IPS-18a (cell line): ENCODE data around the gene TOPORS.
A peak's percentile ranks its signal among the peaks of the same experiment; 100 is the strongest.

Experiments used
- H3K27ac ChIP-seq: one replicate; pipeline ENCODE4 v1.5.1; 2013; ENCODE audit warnings: low read length
- H3K27me3 ChIP-seq: one replicate; pipeline ENCODE4 v1.6.1; 2013; ENCODE audit warnings: mild to moderate bottlenecking, low read length; ENCODE audit not compliant: control insufficient read depth, insufficient read depth
- H3K36me3 ChIP-seq: one replicate; pipeline ENCODE4 v1.6.1; 2013; ENCODE audit warnings: low read depth, low read length; ENCODE audit not compliant: control insufficient read depth
- H3K4me1 ChIP-seq: one replicate; pipeline ENCODE4 v1.6.1; 2013; ENCODE audit warnings: low read depth, low read length; ENCODE audit not compliant: control insufficient read depth
- H3K4me3 ChIP-seq: one replicate; pipeline ENCODE4 v1.5.1; 2013; ENCODE audit warnings: low read length
- H3K9ac ChIP-seq: one replicate; pipeline ENCODE4 v1.6.1; 2013; ENCODE audit warnings: mild to moderate bottlenecking, low read length, moderate library complexity
- H3K9me3 ChIP-seq: one replicate; pipeline ENCODE4 v1.6.1; 2013; ENCODE audit warnings: low read depth, low read length; ENCODE audit not compliant: control insufficient read depth

Gene TOPORS

DNA sequence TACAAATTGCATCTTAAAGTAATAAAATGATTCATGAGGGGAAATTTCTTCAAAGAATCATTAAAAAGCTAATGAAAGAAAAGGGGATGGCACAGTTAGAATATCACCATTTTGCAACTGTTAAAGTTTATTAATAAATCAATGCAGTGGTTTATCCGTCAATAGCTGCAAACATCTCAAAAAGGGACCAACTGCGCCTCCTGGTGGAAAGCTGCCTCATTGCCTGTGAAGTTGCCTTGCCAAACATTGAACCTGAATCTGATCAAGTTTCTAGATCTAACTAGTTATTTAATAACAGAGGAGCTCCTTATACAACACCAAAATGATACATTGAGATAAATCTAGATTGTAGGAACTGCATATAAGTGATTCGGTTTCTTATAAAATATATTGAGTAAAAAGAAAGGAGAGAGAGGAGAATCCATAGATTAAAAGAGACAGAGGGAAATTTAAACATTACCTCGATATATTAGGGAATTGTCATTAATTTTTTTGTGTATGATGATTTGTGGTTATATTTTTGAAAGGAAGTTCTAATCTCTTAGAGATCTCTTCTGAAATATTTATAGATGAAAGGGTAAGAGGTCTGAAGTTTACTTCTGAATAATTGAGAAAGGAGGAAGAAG is 27.4 kb upstream of the TOPORS start:
- Histone ChIP-seq H3K36me3 (no peaks in the 10 kb centered on the region), H3K27me3 (no peaks in the 10 kb centered on the region), H3K9ac (no peak overlapping the region), H3K9me3 (no peaks in the 10 kb centered on the region), H3K27ac (no peak overlapping the region), H3K4me1 (peaks cover 5% of the 10 kb centered on the region), H3K4me3 (no peak overlapping the region)

DNA sequence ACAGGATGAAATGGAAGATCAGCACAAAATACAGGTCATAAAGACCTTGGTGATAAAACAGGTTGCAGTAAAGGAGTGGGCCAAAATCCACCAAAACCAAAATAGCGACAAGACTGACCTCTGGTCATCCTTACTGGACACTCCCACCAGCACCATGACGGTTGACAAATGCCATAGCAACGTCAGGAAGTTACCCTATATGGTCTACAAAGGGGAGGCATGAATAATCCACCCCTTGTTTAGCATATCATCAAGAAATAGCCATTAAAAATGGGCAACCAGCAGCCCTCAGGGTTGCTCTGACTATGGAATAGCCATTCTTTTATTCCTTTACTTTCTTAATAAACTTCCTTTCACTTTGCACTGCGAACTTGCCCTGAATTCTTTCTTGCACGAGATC is 26.6 kb upstream of the TOPORS start:
- no peak overlapping the region for H3K4me3 ChIP-seq
- no peaks in the 10 kb centered on the region for H3K36me3 ChIP-seq
- H3K27ac ChIP-seq: no peak overlapping the region
- no peak overlapping the region for H3K9ac ChIP-seq
- no peaks in the 10 kb centered on the region for H3K27me3 ChIP-seq
- H3K9me3 ChIP-seq: no peaks in the 10 kb centered on the region
- peaks cover 5% of the 10 kb centered on the region for H3K4me1 ChIP-seq

DNA sequence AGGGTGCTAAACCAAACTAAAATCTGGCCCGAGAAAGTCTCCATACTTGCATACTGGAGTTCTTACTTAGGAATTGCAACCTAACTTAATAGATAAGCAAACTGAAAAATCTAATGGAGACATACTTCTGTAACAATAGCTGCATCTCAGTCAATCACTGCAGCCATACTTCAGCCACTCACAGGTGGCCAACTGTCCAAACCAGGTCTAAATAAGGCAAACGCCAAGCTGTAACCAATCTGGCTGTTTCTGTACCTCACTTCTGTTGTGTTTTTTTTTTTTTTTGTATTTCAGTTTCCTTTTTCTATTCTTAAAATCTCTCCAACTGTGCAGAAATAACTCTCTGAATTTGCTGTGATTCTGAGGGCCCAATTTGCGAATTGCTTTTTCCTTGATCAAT is 24.9 kb upstream of the TOPORS start:
- H3K9me3 ChIP-seq: no peaks in the 10 kb centered on the region
- no peaks in the 10 kb centered on the region for H3K27me3 ChIP-seq
- H3K36me3 ChIP-seq: no peaks in the 10 kb centered on the region
- H3K4me3 ChIP-seq: no peak overlapping the region
- H3K9ac ChIP-seq: no peak overlapping the region
- peaks cover 9% of the 10 kb centered on the region for H3K4me1 ChIP-seq
- no peak overlapping the region for H3K27ac ChIP-seq

DNA sequence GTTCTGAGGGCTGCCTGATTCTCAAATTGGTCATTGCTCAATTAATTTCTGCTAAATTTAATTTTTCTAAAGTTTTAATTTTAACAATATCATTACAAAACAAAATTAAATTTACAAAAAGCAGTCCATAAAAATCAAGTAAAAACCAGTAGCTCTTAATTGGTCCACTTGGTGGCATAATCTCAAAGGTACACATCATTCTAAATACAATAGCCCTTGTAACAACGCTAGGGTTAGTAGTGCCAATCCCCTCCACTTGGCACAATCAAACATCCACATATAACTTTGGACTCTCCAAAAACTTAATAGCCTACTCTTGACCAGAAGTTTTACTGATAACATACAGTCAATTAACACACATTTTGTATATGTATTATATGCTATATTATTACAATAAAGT is 22.5 kb upstream of the TOPORS start:
- H3K4me1 ChIP-seq: peaks cover 10% of the 10 kb centered on the region
- H3K27ac ChIP-seq: no peak overlapping the region
- no peak overlapping the region for H3K9ac ChIP-seq
- no peaks in the 10 kb centered on the region for H3K9me3 ChIP-seq
- peaks cover 7% of the 10 kb centered on the region for H3K36me3 ChIP-seq
- H3K4me3 ChIP-seq: no peak overlapping the region
- H3K27me3 ChIP-seq: no peaks in the 10 kb centered on the region

DNA sequence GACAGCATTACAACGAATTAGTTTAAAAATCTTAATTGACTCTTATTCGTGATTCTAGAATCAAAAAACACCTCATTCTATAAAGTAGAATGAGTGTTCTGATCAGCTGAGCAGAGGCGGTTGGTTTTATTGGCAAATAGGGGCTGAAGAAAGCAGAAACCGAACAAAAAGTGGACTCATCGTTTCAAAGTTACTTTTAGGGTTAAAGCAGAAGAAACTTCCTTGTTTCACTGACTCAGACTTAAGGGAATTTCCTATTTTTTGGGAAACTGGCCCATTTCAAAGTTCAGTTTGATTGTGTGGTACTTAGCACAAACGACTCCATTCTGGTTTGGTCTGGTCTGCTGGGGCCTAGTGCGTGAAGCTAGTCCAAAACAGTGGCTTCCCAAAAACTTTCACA is 21.4 kb upstream of the TOPORS start:
- H3K4me3 ChIP-seq: peak overlapping the region; percentile 97
- H3K27me3 ChIP-seq: no peaks in the 10 kb centered on the region
- H3K9me3 ChIP-seq: no peaks in the 10 kb centered on the region
- peaks cover 11% of the 10 kb centered on the region for H3K36me3 ChIP-seq
- H3K9ac ChIP-seq: peak overlapping the region; percentile 85
- peaks cover 10% of the 10 kb centered on the region for H3K4me1 ChIP-seq
- no peak overlapping the region for H3K27ac ChIP-seq

DNA sequence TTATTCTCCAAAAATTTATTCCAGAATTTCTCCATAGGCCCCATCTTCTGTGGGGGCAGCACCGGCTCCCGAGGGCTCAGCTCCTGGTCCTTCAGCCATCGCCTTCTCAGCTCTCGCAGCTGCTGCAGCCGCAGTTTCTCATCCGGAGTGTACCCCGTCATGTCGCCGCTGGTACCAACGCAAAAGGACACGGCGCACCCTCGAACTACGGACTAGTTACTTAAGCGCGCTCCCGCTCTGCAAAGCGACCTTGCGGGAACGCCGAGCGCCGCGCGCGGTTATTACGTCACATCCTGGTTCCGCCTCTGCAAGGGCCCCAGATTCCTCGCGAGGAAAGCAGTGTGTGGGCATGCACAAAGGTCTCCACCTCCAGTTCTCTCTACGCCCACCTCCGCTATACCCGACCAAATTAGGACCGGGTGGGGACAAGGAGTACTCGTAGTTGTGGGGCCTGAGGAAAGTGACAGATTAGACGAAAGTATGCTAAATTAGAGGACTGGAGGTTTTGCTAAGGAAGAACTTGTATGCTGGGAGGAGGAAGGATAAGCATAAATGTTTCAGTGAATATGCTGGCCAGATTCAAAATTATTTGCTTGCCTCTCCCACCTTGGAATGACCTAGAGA is 20.6 kb upstream of the TOPORS start, which contains the start of gene NDUFB6:
NDUFB6 (minus strand) TSS at position 260 of the 624 bp plus-strand sequence; CDS start at position 161, 99 bp downstream.
- Histone ChIP-seq H3K4me3 (peak within 1 kb of the TSS; percentile 97), H3K9me3 (no peaks in the 10 kb centered on the region), H3K27me3 (no peaks in the 10 kb centered on the region), H3K27ac (peak within 1 kb of the TSS; percentile 84), H3K9ac (peak within 1 kb of the TSS; percentile 85), H3K4me1 (peaks cover 10% of the 10 kb centered on the region), H3K36me3 (peaks cover 15% of the 10 kb centered on the region)

DNA sequence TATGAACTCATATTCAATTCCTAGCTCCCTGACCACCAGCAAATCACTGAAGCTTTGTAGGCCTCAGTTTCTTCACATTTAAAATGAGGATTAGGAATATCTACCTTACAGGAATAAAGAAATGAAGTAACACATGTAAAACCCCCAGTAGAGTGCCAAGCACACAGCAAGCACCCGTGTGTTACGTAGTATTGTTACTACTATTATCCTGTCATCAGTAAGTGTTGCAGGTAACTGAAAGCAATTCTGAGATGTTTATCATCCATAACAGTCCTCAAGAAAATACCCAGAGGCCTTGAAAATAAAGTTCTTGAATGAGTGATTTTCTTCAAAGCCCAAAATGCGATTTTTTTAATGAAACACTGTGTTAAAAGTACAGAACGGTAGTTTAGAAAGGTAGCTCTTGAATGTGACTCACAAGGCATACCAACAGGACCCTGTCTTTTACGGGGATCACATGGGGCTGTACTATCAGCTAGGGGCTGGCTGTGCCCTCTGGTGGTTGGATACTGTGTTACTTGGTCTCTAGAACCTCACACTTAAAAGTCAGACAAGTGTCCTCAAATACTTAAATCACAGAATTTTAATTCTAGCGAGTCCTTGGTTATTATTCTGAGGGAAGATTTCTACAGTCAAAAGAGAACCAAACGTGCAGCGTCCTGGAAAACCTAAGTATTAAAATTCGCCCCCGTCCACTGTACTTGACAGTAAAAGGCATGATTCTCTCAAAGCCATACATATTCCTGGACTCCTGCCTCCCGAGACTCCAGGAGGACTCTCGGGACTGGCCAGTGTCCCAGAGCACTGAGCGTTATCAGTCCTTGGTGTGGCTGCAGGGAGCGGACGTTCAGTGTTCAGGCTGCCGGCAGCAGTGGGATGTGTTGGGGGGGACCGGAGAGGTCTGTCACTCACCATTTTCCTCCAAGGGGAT is 19.8 kb upstream of the TOPORS start:
- Histone ChIP-seq H3K9me3 (no peaks in the 10 kb centered on the region), H3K27me3 (no peaks in the 10 kb centered on the region), H3K27ac (peak overlapping the region; percentile 21), H3K4me3 (peak overlapping the region; percentile 97), H3K36me3 (peaks cover 15% of the 10 kb centered on the region), H3K9ac (peak overlapping the region; percentile 85), H3K4me1 (peaks cover 10% of the 10 kb centered on the region)

DNA sequence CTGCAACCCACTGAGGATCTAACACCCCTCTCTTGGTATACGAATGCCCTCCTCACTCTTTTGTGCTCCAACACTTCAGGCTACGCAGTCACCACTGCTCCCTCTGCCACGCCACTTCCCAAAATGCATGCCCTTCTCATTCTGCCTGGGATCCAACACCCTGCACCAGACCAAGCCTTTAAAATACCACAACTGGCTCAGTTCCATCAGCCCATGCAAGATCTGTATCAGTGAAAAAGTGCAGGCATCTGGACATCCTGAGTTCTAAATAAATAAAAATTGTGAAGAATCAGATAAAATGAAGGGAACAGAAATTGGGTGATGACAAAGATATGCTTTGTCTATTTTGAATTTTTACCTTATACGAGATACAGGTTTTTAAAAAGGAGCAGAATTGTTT is 17.9 kb upstream of the TOPORS start:
- H3K4me3 ChIP-seq: no peak overlapping the region
- H3K9ac ChIP-seq: no peak overlapping the region
- no peaks in the 10 kb centered on the region for H3K27me3 ChIP-seq
- H3K36me3 ChIP-seq: peaks cover 29% of the 10 kb centered on the region
- peaks cover 10% of the 10 kb centered on the region for H3K4me1 ChIP-seq
- H3K27ac ChIP-seq: no peak overlapping the region
- no peaks in the 10 kb centered on the region for H3K9me3 ChIP-seq

DNA sequence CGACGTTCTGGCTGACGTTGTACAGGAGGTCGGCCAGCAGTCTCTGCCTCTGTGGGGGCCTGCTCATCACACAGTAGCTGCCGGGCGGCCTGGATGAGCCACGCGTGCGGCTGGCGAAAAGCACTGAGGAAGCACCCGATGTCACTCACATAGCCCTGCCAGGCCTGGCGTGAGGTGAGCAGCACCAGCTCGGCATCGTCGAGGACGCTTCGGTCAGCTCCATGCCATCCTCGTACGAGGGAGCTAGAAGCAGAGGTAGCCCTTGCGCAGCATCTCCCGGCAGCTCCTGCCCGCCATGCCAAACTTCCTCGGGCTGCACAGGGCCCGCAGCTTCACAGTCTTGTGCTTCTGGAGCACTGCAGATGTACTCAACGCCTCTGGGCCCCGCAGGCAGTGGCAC is 14.4 kb upstream of the TOPORS start:
- Histone ChIP-seq H3K27me3 (no peaks in the 10 kb centered on the region), H3K36me3 (peaks cover 34% of the 10 kb centered on the region), H3K27ac (no peak overlapping the region), H3K9ac (no peak overlapping the region), H3K4me1 (peaks cover 2% of the 10 kb centered on the region), H3K9me3 (no peaks in the 10 kb centered on the region), H3K4me3 (no peak overlapping the region)

DNA sequence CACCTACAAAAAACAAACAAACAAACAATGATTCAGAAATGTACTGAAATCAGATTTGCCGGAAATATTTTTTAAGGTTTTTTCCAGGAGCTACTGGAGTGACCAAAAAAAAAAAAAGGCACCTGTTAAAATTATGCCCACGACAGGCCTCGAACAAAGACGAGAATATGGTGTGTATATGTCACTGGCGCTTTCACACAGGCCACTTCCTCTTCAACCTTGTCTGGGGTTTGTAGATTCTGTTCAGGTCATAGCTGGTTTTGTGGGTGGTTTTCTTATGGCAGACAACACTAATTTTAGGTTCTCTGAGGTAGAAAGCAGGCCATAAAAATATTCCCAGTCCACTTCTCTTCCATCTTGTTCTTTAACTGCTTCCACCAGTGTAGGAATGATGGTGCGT is 13.6 kb upstream of the TOPORS start:
- no peak overlapping the region for H3K27ac ChIP-seq
- H3K27me3 ChIP-seq: no peaks in the 10 kb centered on the region
- no peak overlapping the region for H3K9ac ChIP-seq
- no peaks in the 10 kb centered on the region for H3K4me1 ChIP-seq
- no peak overlapping the region for H3K4me3 ChIP-seq
- H3K9me3 ChIP-seq: no peaks in the 10 kb centered on the region
- peaks cover 34% of the 10 kb centered on the region for H3K36me3 ChIP-seq

DNA sequence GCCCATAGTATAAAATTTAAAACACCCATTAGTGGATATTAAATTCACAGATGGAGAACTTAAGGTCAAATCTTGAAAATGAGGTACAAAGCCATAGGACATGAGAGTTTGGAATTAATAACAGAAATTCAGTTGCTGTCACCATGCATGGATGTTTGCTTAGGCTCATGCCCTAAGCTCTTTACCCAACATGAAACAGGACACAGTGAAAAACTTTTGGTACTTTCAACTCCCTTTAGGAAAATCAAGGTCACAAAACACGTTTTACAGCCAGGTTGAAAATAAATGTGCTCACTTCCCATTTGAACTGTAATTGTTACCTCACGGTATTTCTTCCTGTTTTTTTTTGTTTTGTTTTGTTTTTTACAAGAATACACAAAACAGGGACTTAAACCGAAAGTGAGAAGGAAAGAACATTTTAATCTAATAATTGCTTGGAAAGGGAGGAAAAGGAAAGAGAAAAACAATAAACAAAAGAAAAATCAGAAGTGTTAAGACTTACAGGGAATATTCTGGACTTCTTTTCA is 6.1 kb upstream of the TOPORS start:
- no peaks in the 10 kb centered on the region for H3K36me3 ChIP-seq
- H3K9ac ChIP-seq: no peak overlapping the region
- no peak overlapping the region for H3K4me3 ChIP-seq
- no peaks in the 10 kb centered on the region for H3K9me3 ChIP-seq
- no peaks in the 10 kb centered on the region for H3K4me1 ChIP-seq
- no peak overlapping the region for H3K27ac ChIP-seq
- no peaks in the 10 kb centered on the region for H3K27me3 ChIP-seq
